MM.1S (cell line): ENCODE measurements around the gene WDR17.

Experiments
- DNase-seq: peaks from one replicate; pipeline ENCODE4 v3.0.0-alpha.2; 2015
- H2AFZ ChIP-seq: fragments of 300-600 bp; sonication (generic); 2 replicates; pipeline ENCODE4 v1.6.0; 2016; ENCODE audit warnings: antibody characterized with exemption, low read length
- H3F3A ChIP-seq: fragments of 300-600 bp; sonication (generic); 2 replicates; pipeline ENCODE4 v1.6.1; 2016; ENCODE audit warnings: mild to moderate bottlenecking, antibody characterized with exemption, low read length, moderate library complexity, mixed read lengths; ENCODE audit not compliant: insufficient read depth
- H3K27ac ChIP-seq: fragments of 300-600 bp; sonication (generic); 2 replicates; pipeline ENCODE4 v1.5.1; 2016; ENCODE audit warnings: mild to moderate bottlenecking, low read length
- H3K27me3 ChIP-seq: fragments of 300-600 bp; sonication (generic); replicated peaks from 2 replicates; pipeline ENCODE4 v1.6.0; 2016; ENCODE audit warnings: low read length; ENCODE audit not compliant: insufficient read depth
- H3K36me3 ChIP-seq: fragments of 300-600 bp; sonication (generic); replicated peaks from 2 replicates; pipeline ENCODE4 v1.6.1; 2016; ENCODE audit warnings: mild to moderate bottlenecking, low read length, mixed read lengths; ENCODE audit not compliant: insufficient read depth
- H3K4me1 ChIP-seq: fragments of 300-600 bp; sonication (generic); 2 replicates; pipeline ENCODE4 v1.6.1; 2016; ENCODE audit warnings: low read length, mixed read lengths
- H3K4me2 ChIP-seq: fragments of 300-600 bp; sonication (generic); 2 replicates; pipeline ENCODE4 v1.6.0; 2016; ENCODE audit warnings: low read depth, low read length
- H3K4me3 ChIP-seq: fragments of 300-600 bp; sonication (generic); 2 replicates; pipeline ENCODE4 v1.5.1; 2016; ENCODE audit warnings: low read length, mixed read lengths
- H3K79me2 ChIP-seq: fragments of 300-600 bp; sonication (generic); 2 replicates; pipeline ENCODE4 v1.6.1; 2016; ENCODE audit warnings: mixed run types, low read length, mixed read lengths
- H3K9ac ChIP-seq: fragments of 300-600 bp; sonication (generic); 2 replicates; pipeline ENCODE4 v1.6.1; 2016; ENCODE audit warnings: low read length, mixed read lengths
- H3K9me2 ChIP-seq: fragments of 300-600 bp; sonication (generic); replicated peaks from 2 replicates; pipeline ENCODE4 v1.6.1; 2016; ENCODE audit warnings: mild to moderate bottlenecking, low read length, mixed read lengths; ENCODE audit not compliant: insufficient read depth
- H3K9me3 ChIP-seq: fragments of 300-600 bp; sonication (generic); replicated peaks from 2 replicates; pipeline ENCODE4 v1.6.1; 2016; ENCODE audit warnings: mild to moderate bottlenecking, low read length, mixed read lengths; ENCODE audit not compliant: insufficient read depth
- H4K20me1 ChIP-seq: fragments of 300-600 bp; sonication (generic); 2 replicates; pipeline ENCODE4 v1.6.1; 2016; ENCODE audit warnings: mild to moderate bottlenecking, low read length, moderate library complexity, mixed read lengths; ENCODE audit not compliant: insufficient read depth
- CTCF ChIP-seq: fragments of 300-600 bp; sonication (generic); IDR thresholded peaks from 2 replicates; pipeline ENCODE4 v1.5.1; 2016; ENCODE audit warnings: antibody characterized with exemption, low read length, mixed read lengths
- EZH2 ChIP-seq: fragments of 300-600 bp; sonication (generic); optimal IDR thresholded peaks from 2 replicates; pipeline ENCODE3; 2017; ENCODE audit warnings: low read depth, mild to moderate bottlenecking, antibody characterized with exemption, low read length, mixed read lengths
- EZH2phosphoT487 ChIP-seq: fragments of 300-600 bp; sonication (generic); IDR thresholded peaks from 2 replicates; pipeline ENCODE4 v1.6.1; 2018; ENCODE audit warnings: antibody characterized with exemption, low read length

Gene WDR17

DNA sequence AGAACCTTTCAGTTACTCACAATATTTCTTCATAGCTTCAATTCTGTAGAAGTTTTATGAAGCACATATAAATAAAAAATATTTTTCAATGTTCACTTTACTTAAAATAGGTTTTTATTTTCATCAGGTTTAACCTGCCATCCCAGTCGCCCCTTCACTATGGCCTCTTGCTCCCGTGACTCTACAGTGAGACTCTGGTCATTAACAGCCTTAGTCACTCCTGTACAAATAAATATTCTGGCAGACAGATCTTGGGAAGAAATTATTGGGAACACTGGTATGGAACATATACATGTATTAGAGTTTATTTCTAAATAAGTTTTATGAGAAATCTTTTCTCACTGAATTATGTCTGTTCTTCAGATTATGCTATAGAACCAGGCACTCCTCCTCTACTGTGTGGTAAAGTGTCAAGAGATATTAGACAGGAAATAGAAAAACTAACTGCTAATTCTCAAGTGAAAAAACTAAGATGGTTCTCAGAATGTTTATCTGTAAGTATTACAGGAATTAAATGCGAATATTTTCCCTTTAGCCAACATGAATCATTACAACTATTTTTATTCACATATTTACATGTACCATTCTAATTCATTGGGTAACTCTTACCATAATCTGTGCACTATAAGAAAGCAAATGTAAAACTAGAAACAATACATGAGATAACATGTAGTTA lies 84.2 kb downstream of the WDR17 start:
- Histone ChIP-seq H3K4me1 (peaks cover 4% of the 10 kb centered on the region; the same call in 1 of the 2 replicates), H3K27ac (no peak overlapping the region), H3K9ac (no peak overlapping the region), H3K36me3 (no peaks in the 10 kb centered on the region), H2AFZ (no peak overlapping the region), H3K4me2 (no peak overlapping the region), H3F3A (no peaks in the 10 kb centered on the region), H3K27me3 (no peaks in the 10 kb centered on the region), H3K79me2 (no peaks in the 10 kb centered on the region), H3K9me3 (no peaks in the 10 kb centered on the region), H3K4me3 (no peak overlapping the region), H4K20me1 (no peaks in the 10 kb centered on the region), H3K9me2 (no peaks in the 10 kb centered on the region)
- DNase-seq = no peak
- no peak for TF ChIP-seq EZH2phosphoT487
- no peak for TF ChIP-seq CTCF
- TF ChIP-seq EZH2 = no peak

DNA sequence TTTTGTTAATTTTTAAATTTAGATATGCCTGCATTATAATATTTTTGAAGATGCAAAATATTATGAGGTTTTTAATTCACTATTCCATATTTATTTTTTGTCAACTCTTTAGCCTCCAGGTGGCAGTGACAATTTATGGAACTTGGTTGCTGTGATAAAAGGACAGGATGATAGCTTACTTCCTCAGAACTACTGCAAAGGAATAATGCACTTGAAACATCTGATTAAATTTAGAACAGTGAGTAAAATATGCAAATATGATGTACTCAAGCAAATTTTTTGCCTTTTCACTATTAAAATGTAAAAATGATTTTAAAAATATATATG lies 84.7 kb downstream of the WDR17 start:
- no peak overlapping the region for H3K4me3 ChIP-seq
- H3K27me3 ChIP-seq = no peaks in the 10 kb centered on the region
- H3K4me2 ChIP-seq = no peak overlapping the region
- H3K36me3 ChIP-seq = no peaks in the 10 kb centered on the region
- H3K4me1 ChIP-seq = peaks cover 4% of the 10 kb centered on the region; the same call in 1 of the 2 replicates
- TF ChIP-seq EZH2phosphoT487 (no peak), CTCF (peak; percentile 36)
- H4K20me1 ChIP-seq = no peaks in the 10 kb centered on the region
- H2AFZ ChIP-seq = no peak overlapping the region
- H3K79me2 ChIP-seq = no peaks in the 10 kb centered on the region
- H3K27ac ChIP-seq = no peak overlapping the region
- H3K9me2 ChIP-seq = no peaks in the 10 kb centered on the region
- peak; percentile 27 for DNase-seq
- no peaks in the 10 kb centered on the region for H3K9me3 ChIP-seq
- H3F3A ChIP-seq = no peaks in the 10 kb centered on the region
- no peak overlapping the region for H3K9ac ChIP-seq

DNA sequence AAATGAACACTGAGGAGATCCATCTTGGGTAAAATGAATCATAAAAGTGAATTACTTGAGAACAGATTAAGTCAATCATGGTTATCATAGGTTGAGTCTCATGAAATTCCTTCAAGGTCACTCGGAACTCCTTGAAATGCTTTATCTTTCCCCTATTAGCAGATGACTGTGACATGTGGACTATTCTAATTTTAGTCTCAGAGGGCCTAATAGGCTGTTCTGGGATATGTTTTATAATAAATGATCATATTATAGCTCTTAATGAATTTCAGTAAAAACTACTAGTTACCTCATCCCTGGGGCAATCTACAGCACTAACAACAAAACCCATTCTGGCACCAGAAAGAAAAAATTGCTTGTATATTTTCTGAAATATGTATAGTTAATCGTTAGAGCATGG lies 85.1 kb downstream of the WDR17 start:
- Histone ChIP-seq H3K4me2 (no peak overlapping the region), H3K9ac (no peak overlapping the region), H3K4me3 (no peak overlapping the region), H4K20me1 (no peaks in the 10 kb centered on the region), H3K27me3 (no peaks in the 10 kb centered on the region), H3K9me3 (no peaks in the 10 kb centered on the region), H2AFZ (no peak overlapping the region), H3K79me2 (no peaks in the 10 kb centered on the region), H3K27ac (no peak overlapping the region), H3K36me3 (no peaks in the 10 kb centered on the region), H3K4me1 (peaks cover 4% of the 10 kb centered on the region; the same call in 1 of the 2 replicates), H3K9me2 (no peaks in the 10 kb centered on the region), H3F3A (no peaks in the 10 kb centered on the region)
- TF ChIP-seq EZH2phosphoT487 = no peak
- no peak for TF ChIP-seq CTCF
- TF ChIP-seq EZH2 = no peak
- no peak for DNase-seq
